BLaER1 (cell line): ENCODE measurements around the gene RDH5.

Experiments
- H3K27ac ChIP-seq: shearing (Covaris generic); formaldehyde crosslinking; 2 replicates; pipeline ENCODE4 v1.8.1; 2022
- H3K27me3 ChIP-seq: shearing (Covaris generic); formaldehyde crosslinking; 2 replicates; pipeline ENCODE4 v1.8.1; 2022
- H3K36me3 ChIP-seq: shearing (Covaris generic); formaldehyde crosslinking; 2 replicates; pipeline ENCODE4 v1.8.1; 2022
- H3K4me1 ChIP-seq: shearing (Covaris generic); formaldehyde crosslinking; 2 replicates; pipeline ENCODE4 v1.8.1; 2022
- H3K4me2 ChIP-seq: shearing (Covaris generic); formaldehyde crosslinking; 2 replicates; pipeline ENCODE4 v1.8.1; 2022
- H3K4me3 ChIP-seq: shearing (Covaris generic); formaldehyde crosslinking; 2 replicates; pipeline ENCODE4 v1.8.1; 2022
- H3K9ac ChIP-seq: shearing (Covaris generic); formaldehyde crosslinking; 2 replicates; pipeline ENCODE4 v1.8.1; 2022
- H3K9me3 ChIP-seq: shearing (Covaris generic); formaldehyde crosslinking; 2 replicates; pipeline ENCODE4 v1.8.1; 2022
- H4K20me1 ChIP-seq: shearing (Covaris generic); formaldehyde crosslinking; 2 replicates; pipeline ENCODE4 v1.8.1; 2022
- Cebpa-rat ChIP-seq: shearing (Covaris generic); IDR thresholded peaks from 2 replicates; pipeline ENCODE4 v1.8.1; 2022

RDH5 gene

DNA sequence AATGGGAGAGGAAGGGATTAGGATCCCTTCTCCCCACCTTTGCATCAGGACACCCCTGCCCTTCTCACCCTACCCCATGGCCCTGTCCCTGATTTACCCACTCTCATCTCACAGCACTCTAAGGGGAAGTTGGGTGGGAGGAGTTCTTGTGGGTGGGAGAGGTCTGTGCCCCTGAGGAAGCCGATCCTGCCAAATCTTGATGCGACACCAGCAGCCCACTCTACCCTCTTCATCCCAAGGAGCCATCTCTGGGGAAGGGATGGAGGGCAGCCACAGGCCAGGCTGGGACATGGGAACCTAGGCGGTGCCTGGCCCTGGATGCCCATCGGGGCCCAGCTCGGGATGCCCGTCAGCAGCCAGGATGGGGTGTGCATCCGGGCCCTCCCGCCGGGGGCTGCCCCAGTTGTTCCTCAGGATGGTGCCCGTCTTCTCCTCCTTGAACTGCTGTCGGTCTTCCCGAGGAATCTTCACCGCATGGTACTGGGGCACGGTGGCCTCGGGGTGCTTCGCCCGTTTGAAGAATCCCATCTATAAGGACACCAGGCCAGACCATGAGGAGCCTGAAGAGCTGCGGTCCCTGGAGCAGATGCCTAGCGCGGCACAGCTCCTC, 35.3 kb upstream of the RDH5 start:
- Histone ChIP-seq H3K36me3 (no peaks in the 10 kb centered on the region), H3K9ac (no peak overlapping the region), H3K27me3 (no peaks in the 10 kb centered on the region), H3K27ac (no peak overlapping the region), H3K4me3 (no peak overlapping the region), H3K4me2 (no peak overlapping the region), H4K20me1 (no peaks in the 10 kb centered on the region), H3K4me1 (peaks cover 20% of the 10 kb centered on the region), H3K9me3 (no peaks in the 10 kb centered on the region)
- TF ChIP-seq Cebpa-rat: no peak

- Histone ChIP-seq H3K9ac (no peak overlapping the region), H3K9me3 (no peaks in the 10 kb centered on the region), H3K36me3 (no peaks in the 10 kb centered on the region)
Measured at GRCh38 chr12:55685671-55686070, 34.5 kb upstream of the RDH5 start.

GRCh38 chr12:55686366-55687010, 33.7 kb upstream of the RDH5 start:
- no peak overlapping the region for H3K27ac ChIP-seq
- H3K4me2 ChIP-seq: no peak overlapping the region
- no peaks in the 10 kb centered on the region for H3K36me3 ChIP-seq
- H4K20me1 ChIP-seq: no peaks in the 10 kb centered on the region
- H3K4me3 ChIP-seq: no peak overlapping the region
- no peak overlapping the region for H3K9ac ChIP-seq
- no peaks in the 10 kb centered on the region for H3K27me3 ChIP-seq
- no peak for TF ChIP-seq Cebpa-rat
- peaks cover 18% of the 10 kb centered on the region for H3K4me1 ChIP-seq
- no peaks in the 10 kb centered on the region for H3K9me3 ChIP-seq

More at GRCh38 chr12:55685671-55686070, 34.5 kb upstream of the RDH5 start:
- Histone ChIP-seq H3K4me1 (peaks cover 20% of the 10 kb centered on the region), H3K27ac (no peak overlapping the region), H3K4me2 (no peak overlapping the region), H4K20me1 (no peaks in the 10 kb centered on the region), H3K4me3 (no peak overlapping the region), H3K27me3 (no peaks in the 10 kb centered on the region)
- no peak for TF ChIP-seq Cebpa-rat

DNA sequence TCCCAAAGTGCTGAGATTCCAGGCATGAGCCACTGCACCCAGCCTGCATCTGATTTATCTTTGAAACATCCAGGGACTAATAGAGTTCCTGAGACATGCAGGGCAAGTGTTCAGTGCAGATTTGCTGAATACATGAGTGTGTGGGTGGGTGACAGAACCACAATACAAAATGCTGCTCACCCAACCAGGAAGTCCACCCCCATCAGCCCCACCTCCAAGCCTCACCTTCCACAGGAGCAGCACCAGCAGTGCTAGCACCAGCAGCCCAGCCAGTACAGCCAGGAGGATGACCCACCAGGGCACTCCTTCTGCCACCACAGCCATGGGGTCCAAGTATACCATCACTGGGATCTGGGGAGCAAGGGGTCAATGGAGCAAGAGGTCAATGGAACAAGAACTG, 32.4 kb upstream of the RDH5 start:
- peaks cover 5% of the 10 kb centered on the region for H3K4me1 ChIP-seq
- H3K9me3 ChIP-seq: no peaks in the 10 kb centered on the region
- no peaks in the 10 kb centered on the region for H4K20me1 ChIP-seq
- no peaks in the 10 kb centered on the region for H3K36me3 ChIP-seq
- no peak overlapping the region for H3K27ac ChIP-seq
- H3K9ac ChIP-seq: no peak overlapping the region
- H3K4me2 ChIP-seq: no peak overlapping the region
- H3K4me3 ChIP-seq: no peak overlapping the region
- TF ChIP-seq Cebpa-rat: no peak
- no peaks in the 10 kb centered on the region for H3K27me3 ChIP-seq

- H3K9me3 ChIP-seq: no peaks in the 10 kb centered on the region
- TF ChIP-seq Cebpa-rat: no peak
- no peaks in the 10 kb centered on the region for H3K4me1 ChIP-seq
- H4K20me1 ChIP-seq: no peaks in the 10 kb centered on the region
- no peak overlapping the region for H3K4me2 ChIP-seq
- H3K27me3 ChIP-seq: no peaks in the 10 kb centered on the region
- H3K27ac ChIP-seq: no peak overlapping the region
- no peaks in the 10 kb centered on the region for H3K36me3 ChIP-seq
- H3K4me3 ChIP-seq: no peak overlapping the region
- no peak overlapping the region for H3K9ac ChIP-seq
Measured at GRCh38 chr12:55688716-55689655, 31.2 kb upstream of the RDH5 start.

GRCh38 chr12:55692631-55693322, 27.4 kb upstream of the RDH5 start:
- H3K4me3 ChIP-seq: no peak overlapping the region
- H3K9ac ChIP-seq: no peak overlapping the region
- H3K9me3 ChIP-seq: no peaks in the 10 kb centered on the region
- H3K27me3 ChIP-seq: no peaks in the 10 kb centered on the region
- H3K4me2 ChIP-seq: no peak overlapping the region
- H3K4me1 ChIP-seq: no peaks in the 10 kb centered on the region
- no peaks in the 10 kb centered on the region for H3K36me3 ChIP-seq
- H3K27ac ChIP-seq: no peak overlapping the region
- no peak for TF ChIP-seq Cebpa-rat
- H4K20me1 ChIP-seq: no peaks in the 10 kb centered on the region

- Histone ChIP-seq H3K4me1 (no peaks in the 10 kb centered on the region), H3K27ac (no peak overlapping the region), H3K9ac (no peak overlapping the region), H3K36me3 (no peaks in the 10 kb centered on the region), H3K27me3 (no peaks in the 10 kb centered on the region), H3K9me3 (no peaks in the 10 kb centered on the region), H3K4me3 (no peak overlapping the region), H4K20me1 (no peaks in the 10 kb centered on the region), H3K4me2 (no peak overlapping the region)
- no peak for TF ChIP-seq Cebpa-rat
Measured at GRCh38 chr12:55693323-55694187, 26.6 kb upstream of the RDH5 start.

GRCh38 chr12:55694188-55694515, 26.0 kb upstream of the RDH5 start:
- Histone ChIP-seq H3K4me1 (no peaks in the 10 kb centered on the region), H3K9me3 (no peaks in the 10 kb centered on the region), H3K4me2 (no peak overlapping the region), H3K27ac (no peak overlapping the region), H3K27me3 (no peaks in the 10 kb centered on the region), H3K36me3 (no peaks in the 10 kb centered on the region), H3K9ac (no peak overlapping the region), H4K20me1 (no peaks in the 10 kb centered on the region), H3K4me3 (no peak overlapping the region)
- no peak for TF ChIP-seq Cebpa-rat

- Histone ChIP-seq H3K4me1 (no peaks in the 10 kb centered on the region), H4K20me1 (no peaks in the 10 kb centered on the region), H3K9me3 (no peaks in the 10 kb centered on the region), H3K27me3 (no peaks in the 10 kb centered on the region), H3K4me3 (no peak overlapping the region), H3K27ac (no peak overlapping the region), H3K4me2 (no peak overlapping the region), H3K9ac (no peak overlapping the region), H3K36me3 (no peaks in the 10 kb centered on the region)
- no peak for TF ChIP-seq Cebpa-rat
Measured at GRCh38 chr12:55694651-55695050, 25.5 kb upstream of the RDH5 start.
